ENCODE measurements around the gene GOLGA6L7. TPM values are rescaled to one million over a fixed set of nuclear protein-coding genes. Genes with fewer than 3 reads are reported as not detected.
"Not testable (repeated sequence)": the region's sequence is repeated elsewhere in the genome, so short reads cannot be mapped to it uniquely, and the experiment has no call there.

Gene GOLGA6L7
- total and polyA plus RNA-seq, 2 of the 8 experiments (the other 6 are each of a cell fraction or from before 2014, with no cell fraction given): not detected

GRCh38 chr15:28854578-28854977, 6.1 kb upstream of the GOLGA6L7 start:
- H3K9ac ChIP-seq (replicated peaks in 1 of 4; ENCODE audit: extremely low read depth in 1 of 4, low read depth in 3 of 4, low read length in 3 of 4); H2BK12ac ChIP-seq (ENCODE audit: low read depth, low read length); H3K27ac ChIP-seq (ENCODE audit: low read depth, low read length); H2AK5ac ChIP-seq (ENCODE audit: low read depth, low read length); H3K23ac ChIP-seq (ENCODE audit: insufficient read length); H2BK15ac ChIP-seq (ENCODE audit: low read length); H3K4me2 ChIP-seq (ENCODE audit: insufficient read depth in 1 of 2, low read depth in 2 of 2, low read length in 2 of 2); DNase-seq (ENCODE audit: low read depth in 1 of 2, low spot score in 2 of 2); H3K4ac ChIP-seq (replicated peaks; ENCODE audit: insufficient read length, low read depth, low read length); FAIRE-seq; H3K9me3 ChIP-seq (ENCODE audit: insufficient read depth in 2 of 2, low read depth in 1 of 2, low read length in 1 of 2); H4K8ac ChIP-seq (ENCODE audit: extremely low read depth, insufficient read depth, low read length); H4K5ac ChIP-seq (ENCODE audit: insufficient read length, low read depth, low read length); POLR2A ChIA-PET (ENCODE audit: partially characterized antibody); H2AFZ ChIP-seq (ENCODE audit: low read length); H2BK5ac ChIP-seq (ENCODE audit: low read depth, low read length); H2BK20ac ChIP-seq (ENCODE audit: low read length); H3K36me3 ChIP-seq (ENCODE audit: control insufficient read depth in 2 of 4, insufficient read depth in 4 of 4, low read length in 3 of 4); CTCF ChIA-PET (ENCODE audit: partially characterized antibody); H3K27me3 ChIP-seq (replicated peaks in 1 of 4; ENCODE audit: control insufficient read depth in 3 of 4, extremely low read depth in 1 of 4, insufficient read depth in 3 of 4, low read length in 3 of 4); H4K91ac ChIP-seq (replicated peaks; ENCODE audit: insufficient read length, low read length); H3K4me1 ChIP-seq (replicated peaks in 1 of 4; ENCODE audit: control insufficient read depth in 3 of 4, insufficient read depth in 4 of 4, low read length in 3 of 4); H3K14ac ChIP-seq (ENCODE audit: insufficient read length); H3K79me1 ChIP-seq (ENCODE audit: low read depth, low read length); H3K4me3 ChIP-seq (ENCODE audit: extremely low read depth in 1 of 4, insufficient read depth in 2 of 4, low read depth in 3 of 4, low read length in 4 of 4); H3K79me2 ChIP-seq (ENCODE audit: control insufficient read depth in 1 of 2, insufficient read depth in 2 of 2, low read length in 2 of 2); H2BK120ac ChIP-seq (replicated peaks; ENCODE audit: low read depth, low read length); H3K56ac ChIP-seq (replicated peaks; ENCODE audit: insufficient read length, low read depth, low read length); H4K20me1 ChIP-seq (replicated peaks in 1 of 2; ENCODE audit: control insufficient read depth in 1 of 2, insufficient read depth in 2 of 2, low read length in 2 of 2); H3K23me2 ChIP-seq (ENCODE audit: low read depth, low read length); H3K18ac ChIP-seq (ENCODE audit: extremely low read depth, low read length): not testable (repeated sequence)
- WGBS, 2 experiments (ENCODE audit: extremely low coverage in 1 of 2, insufficient coverage in 1 of 2, insufficient read length in 1 of 2, insufficient replicate concordance in 2 of 2, low coverage in 1 of 2, low lambda C conversion rate in 2 of 2, missing lambda C conversion rate in 1 of 2): 84% methylated on average over 2 of the region's 2 CpGs; no CpG with 5 or more reads in 1 of the 2 experiments

GRCh38 chr15:28853654-28854053, 5.2 kb upstream of the GOLGA6L7 start:
- POLR2A ChIA-PET (ENCODE audit: partially characterized antibody): interaction anchor here (1.5 kb wide), 1 partner anchor 32 kb away, joined by 3 read pairs; no protein-coding TSS in a partner anchor
- H3K23me2 ChIP-seq (ENCODE audit: low read depth, low read length); H2BK5ac ChIP-seq (ENCODE audit: low read depth, low read length): not testable (repeated sequence)

More at GRCh38 chr15:28853654-28854053, 5.2 kb upstream of the GOLGA6L7 start:
- H3K4ac ChIP-seq (replicated peaks; ENCODE audit: insufficient read length, low read depth, low read length); H3K36me3 ChIP-seq (ENCODE audit: control insufficient read depth in 2 of 4, insufficient read depth in 4 of 4, low read length in 3 of 4); FAIRE-seq; H3K23ac ChIP-seq (ENCODE audit: insufficient read length); H4K91ac ChIP-seq (replicated peaks; ENCODE audit: insufficient read length, low read length); H3K9me3 ChIP-seq (ENCODE audit: insufficient read depth in 2 of 2, low read depth in 1 of 2, low read length in 1 of 2); H2AK5ac ChIP-seq (ENCODE audit: low read depth, low read length); H2BK12ac ChIP-seq (ENCODE audit: low read depth, low read length); DNase-seq (ENCODE audit: low read depth in 1 of 2, low spot score in 2 of 2); H3K27ac ChIP-seq (ENCODE audit: low read depth, low read length); H3K14ac ChIP-seq (ENCODE audit: insufficient read length); H3K79me2 ChIP-seq (ENCODE audit: control insufficient read depth in 1 of 2, insufficient read depth in 2 of 2, low read length in 2 of 2); H4K5ac ChIP-seq (ENCODE audit: insufficient read length, low read depth, low read length); H3K4me1 ChIP-seq (replicated peaks in 1 of 4; ENCODE audit: control insufficient read depth in 3 of 4, insufficient read depth in 4 of 4, low read length in 3 of 4); H3K9ac ChIP-seq (replicated peaks in 1 of 4; ENCODE audit: extremely low read depth in 1 of 4, low read depth in 3 of 4, low read length in 3 of 4); H3K27me3 ChIP-seq (replicated peaks in 1 of 4; ENCODE audit: control insufficient read depth in 3 of 4, extremely low read depth in 1 of 4, insufficient read depth in 3 of 4, low read length in 3 of 4); H2AFZ ChIP-seq (ENCODE audit: low read length); H4K20me1 ChIP-seq (replicated peaks in 1 of 2; ENCODE audit: control insufficient read depth in 1 of 2, insufficient read depth in 2 of 2, low read length in 2 of 2); H3K18ac ChIP-seq (ENCODE audit: extremely low read depth, low read length); H3K56ac ChIP-seq (replicated peaks; ENCODE audit: insufficient read length, low read depth, low read length); H3K79me1 ChIP-seq (ENCODE audit: low read depth, low read length); H2BK120ac ChIP-seq (replicated peaks; ENCODE audit: low read depth, low read length); H4K8ac ChIP-seq (ENCODE audit: extremely low read depth, insufficient read depth, low read length); H2BK15ac ChIP-seq (ENCODE audit: low read length); H2BK20ac ChIP-seq (ENCODE audit: low read length): not testable (repeated sequence)
- CTCF ChIA-PET (ENCODE audit: partially characterized antibody): interaction anchor here (0.6 kb wide), 1 partner anchor 68 kb away, joined by 3 read pairs; no protein-coding TSS in a partner anchor
- 29% methylated on average over 5 of the region's 5 CpGs; no CpG with 5 or more reads in 1 of the 2 experiments for WGBS, 2 experiments (ENCODE audit: extremely low coverage in 1 of 2, insufficient coverage in 1 of 2, insufficient read length in 1 of 2, insufficient replicate concordance in 2 of 2, low coverage in 1 of 2, low lambda C conversion rate in 2 of 2, missing lambda C conversion rate in 1 of 2)
- 0 out of 8 replicates have a peak overlapping the region, but pooled peaks of 1 of the 4 experiments have one; percentile 8 for H3K4me3 ChIP-seq (ENCODE audit: extremely low read depth in 1 of 4, insufficient read depth in 2 of 4, low read depth in 3 of 4, low read length in 4 of 4)
- peak overlapping the region; percentile 20 to 59; a peak in 2 of 4 replicates for H3K4me2 ChIP-seq (ENCODE audit: insufficient read depth in 1 of 2, low read depth in 2 of 2, low read length in 2 of 2)
